Measurements from ENCODE around the gene SNTG2.
"Not testable (repeated sequence)": the region's sequence is repeated elsewhere in the genome, so short reads cannot be mapped to it uniquely, and the experiment has no call there.

SNTG2 gene

GRCh38 chr2:1132328-1132969 lies 181.8 kb downstream of the SNTG2 start:
- Histone ChIP-seq H2AFZ (ENCODE audit: low read length) (no peak overlapping the region), H3K4me3 (ENCODE audit: low read length, poor library complexity, severe bottlenecking) (no peak overlapping the region), H3K4me2 (ENCODE audit: low read depth, low read length, poor library complexity, severe bottlenecking) (peak overlapping the region; percentile 59), H3K79me2 (ENCODE audit: insufficient read depth, low read length) (no peaks in the 10 kb centered on the region), H3K36me3 (ENCODE audit: insufficient read depth, low read length) (no peaks in the 10 kb centered on the region), H4K20me1 (ENCODE audit: insufficient read depth, low read length, poor library complexity, severe bottlenecking) (no peaks in the 10 kb centered on the region), H3F3A (ENCODE audit: low read depth) (peaks cover 2% of the 10 kb centered on the region; the same call in 1 of the 2 replicates), H3K9me3 (ENCODE audit: insufficient read depth, low read depth, low read length) (no peaks in the 10 kb centered on the region), H3K4me1 (ENCODE audit: insufficient read depth, low read length, poor library complexity, severe bottlenecking) (peaks cover 11% of the 10 kb centered on the region), H3K27me3 (ENCODE audit: insufficient read depth, low read length, poor library complexity, severe bottlenecking) (no peaks in the 10 kb centered on the region), H3K9ac (ENCODE audit: low read depth, low read length, poor library complexity, severe bottlenecking) (no peak overlapping the region), H3K9me2 (replicated peaks; ENCODE audit: low read depth, low read length) (no peaks in the 10 kb centered on the region)
- TF ChIP-seq EZH2phosphoT487 (IDR thresholded peaks at IDR 0.05; ENCODE audit: borderline replicate concordance): no peak
- TF ChIP-seq, protein P1, sequence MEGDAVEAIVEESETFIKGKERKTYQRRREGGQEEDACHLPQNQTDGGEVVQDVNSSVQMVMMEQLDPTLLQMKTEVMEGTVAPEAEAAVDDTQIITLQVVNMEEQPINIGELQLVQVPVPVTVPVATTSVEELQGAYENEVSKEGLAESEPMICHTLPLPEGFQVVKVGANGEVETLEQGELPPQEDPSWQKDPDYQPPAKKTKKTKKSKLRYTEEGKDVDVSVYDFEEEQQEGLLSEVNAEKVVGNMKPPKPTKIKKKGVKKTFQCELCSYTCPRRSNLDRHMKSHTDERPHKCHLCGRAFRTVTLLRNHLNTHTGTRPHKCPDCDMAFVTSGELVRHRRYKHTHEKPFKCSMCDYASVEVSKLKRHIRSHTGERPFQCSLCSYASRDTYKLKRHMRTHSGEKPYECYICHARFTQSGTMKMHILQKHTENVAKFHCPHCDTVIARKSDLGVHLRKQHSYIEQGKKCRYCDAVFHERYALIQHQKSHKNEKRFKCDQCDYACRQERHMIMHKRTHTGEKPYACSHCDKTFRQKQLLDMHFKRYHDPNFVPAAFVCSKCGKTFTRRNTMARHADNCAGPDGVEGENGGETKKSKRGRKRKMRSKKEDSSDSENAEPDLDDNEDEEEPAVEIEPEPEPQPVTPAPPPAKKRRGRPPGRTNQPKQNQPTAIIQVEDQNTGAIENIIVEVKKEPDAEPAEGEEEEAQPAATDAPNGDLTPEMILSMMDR (conservative IDR thresholded peaks at IDR 0.05; ENCODE audit: low read length): no peak

- H2AFZ ChIP-seq (ENCODE audit: low read length); H3K9me3 ChIP-seq (ENCODE audit: insufficient read depth, low read depth, low read length); H3K9me2 ChIP-seq (replicated peaks; ENCODE audit: low read depth, low read length); H4K20me1 ChIP-seq (ENCODE audit: insufficient read depth, low read length, poor library complexity, severe bottlenecking); H3K27me3 ChIP-seq (ENCODE audit: insufficient read depth, low read length, poor library complexity, severe bottlenecking); H3F3A ChIP-seq (ENCODE audit: low read depth); H3K36me3 ChIP-seq (ENCODE audit: insufficient read depth, low read length); H3K79me2 ChIP-seq (ENCODE audit: insufficient read depth, low read length); H3K9ac ChIP-seq (ENCODE audit: low read depth, low read length, poor library complexity, severe bottlenecking): not testable (repeated sequence)
- Histone ChIP-seq H3K4me3 (ENCODE audit: low read length, poor library complexity, severe bottlenecking) (peak overlapping the region; percentile 55), H3K4me1 (ENCODE audit: insufficient read depth, low read length, poor library complexity, severe bottlenecking) (peaks cover 11% of the 10 kb centered on the region), H3K4me2 (ENCODE audit: low read depth, low read length, poor library complexity, severe bottlenecking) (peak overlapping the region; percentile 59)
Observed at GRCh38 chr2:1133896-1134295, 183.2 kb downstream of the SNTG2 start.

- no peak overlapping the region for H3K4me2 ChIP-seq (ENCODE audit: low read depth, low read length, poor library complexity, severe bottlenecking)
- H3K27me3 ChIP-seq (ENCODE audit: insufficient read depth, low read length, poor library complexity, severe bottlenecking): no peaks in the 10 kb centered on the region
- peaks cover 2% of the 10 kb centered on the region; the same call in 1 of the 2 replicates for H3F3A ChIP-seq (ENCODE audit: low read depth)
- H3K36me3 ChIP-seq (ENCODE audit: insufficient read depth, low read length): no peaks in the 10 kb centered on the region
- no peak overlapping the region for H3K4me3 ChIP-seq (ENCODE audit: low read length, poor library complexity, severe bottlenecking)
- H3K9ac ChIP-seq (ENCODE audit: low read depth, low read length, poor library complexity, severe bottlenecking): no peak overlapping the region
- H4K20me1 ChIP-seq (ENCODE audit: insufficient read depth, low read length, poor library complexity, severe bottlenecking): no peaks in the 10 kb centered on the region
- H3K79me2 ChIP-seq (ENCODE audit: insufficient read depth, low read length): no peaks in the 10 kb centered on the region
- H2AFZ ChIP-seq (ENCODE audit: low read length): no peak overlapping the region
- H3K9me2 ChIP-seq (replicated peaks; ENCODE audit: low read depth, low read length): no peaks in the 10 kb centered on the region
- TF ChIP-seq EZH2phosphoT487 (IDR thresholded peaks at IDR 0.05; ENCODE audit: borderline replicate concordance): no peak
- TF ChIP-seq, protein P1 (conservative IDR thresholded peaks at IDR 0.05; ENCODE audit: low read length): no peak
- H3K4me1 ChIP-seq (ENCODE audit: insufficient read depth, low read length, poor library complexity, severe bottlenecking): peaks cover 11% of the 10 kb centered on the region
- no peaks in the 10 kb centered on the region for H3K9me3 ChIP-seq (ENCODE audit: insufficient read depth, low read depth, low read length)
Observed at GRCh38 chr2:1134629-1135028, 184.0 kb downstream of the SNTG2 start.

DNA sequence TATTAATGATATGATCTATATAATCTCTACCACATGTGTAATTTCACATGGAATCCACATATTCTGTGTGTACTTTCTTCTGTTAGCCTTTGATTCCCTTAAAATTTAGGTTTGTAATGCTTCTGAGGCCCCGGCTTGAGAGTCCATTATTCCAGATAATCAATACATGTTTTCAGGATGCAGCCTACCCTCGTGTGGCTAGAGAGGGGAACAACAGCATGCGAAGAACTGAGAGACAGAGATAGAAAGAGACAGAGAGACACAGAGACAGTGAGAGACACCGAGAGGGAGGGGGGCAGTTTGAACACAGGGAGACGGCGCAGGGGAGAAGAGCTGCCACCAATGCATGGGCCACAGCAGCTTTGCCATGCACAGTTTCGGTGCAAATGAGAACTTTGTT lies 185.4 kb downstream of the SNTG2 start:
- H2AFZ ChIP-seq (ENCODE audit: low read length): no peak overlapping the region
- no peaks in the 10 kb centered on the region for H3K9me2 ChIP-seq (replicated peaks; ENCODE audit: low read depth, low read length)
- no peak overlapping the region for H3K9ac ChIP-seq (ENCODE audit: low read depth, low read length, poor library complexity, severe bottlenecking)
- H3K9me3 ChIP-seq (ENCODE audit: insufficient read depth, low read depth, low read length): no peaks in the 10 kb centered on the region
- H3K4me2 ChIP-seq (ENCODE audit: low read depth, low read length, poor library complexity, severe bottlenecking): no peak overlapping the region
- H4K20me1 ChIP-seq (ENCODE audit: insufficient read depth, low read length, poor library complexity, severe bottlenecking): no peaks in the 10 kb centered on the region
- peaks cover 11% of the 10 kb centered on the region for H3K4me1 ChIP-seq (ENCODE audit: insufficient read depth, low read length, poor library complexity, severe bottlenecking)
- H3K27me3 ChIP-seq (ENCODE audit: insufficient read depth, low read length, poor library complexity, severe bottlenecking): no peaks in the 10 kb centered on the region
- no peaks in the 10 kb centered on the region for H3K36me3 ChIP-seq (ENCODE audit: insufficient read depth, low read length)
- no peak overlapping the region for H3K4me3 ChIP-seq (ENCODE audit: low read length, poor library complexity, severe bottlenecking)
- no peaks in the 10 kb centered on the region for H3K79me2 ChIP-seq (ENCODE audit: insufficient read depth, low read length)
- H3F3A ChIP-seq (ENCODE audit: low read depth): no peaks in the 10 kb centered on the region
- TF ChIP-seq, protein P1 (conservative IDR thresholded peaks at IDR 0.05; ENCODE audit: low read length): peak; percentile 50
- TF ChIP-seq EZH2phosphoT487 (IDR thresholded peaks at IDR 0.05; ENCODE audit: borderline replicate concordance): no peak
